KG1 (cell line): ENCODE data around the gene UBE2E1.
"Not testable (repeated sequence)": the region's sequence is repeated elsewhere in the genome, so short reads cannot be mapped to it uniquely, and the experiment has no call there.

ENCODE experiments used
- DNase-seq: peaks from one replicate; lab custom pipeline; 2025; lab: John Stamatoyannopoulos, UW

The UBE2E1 gene

DNA sequence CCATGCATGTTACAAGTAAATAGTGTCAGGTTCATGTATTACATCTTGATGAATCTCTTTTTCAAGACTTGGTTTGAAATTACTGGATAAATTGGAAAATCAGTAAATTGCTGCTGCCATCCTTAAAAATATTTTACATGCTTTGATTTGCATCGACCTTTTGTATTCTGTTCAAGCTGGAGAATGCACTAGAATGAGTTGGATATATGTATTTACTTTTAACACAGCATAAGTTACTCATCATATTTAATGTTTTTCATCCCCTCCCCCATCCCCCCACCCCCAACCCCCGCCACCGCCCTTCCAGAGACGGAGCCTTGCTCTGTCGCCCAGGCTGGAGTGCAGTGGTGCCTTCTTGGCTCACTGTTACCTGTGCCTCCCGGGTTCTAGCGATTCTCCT is 16.8 kb downstream of the UBE2E1 start:
- no peak for DNase-seq

DNA sequence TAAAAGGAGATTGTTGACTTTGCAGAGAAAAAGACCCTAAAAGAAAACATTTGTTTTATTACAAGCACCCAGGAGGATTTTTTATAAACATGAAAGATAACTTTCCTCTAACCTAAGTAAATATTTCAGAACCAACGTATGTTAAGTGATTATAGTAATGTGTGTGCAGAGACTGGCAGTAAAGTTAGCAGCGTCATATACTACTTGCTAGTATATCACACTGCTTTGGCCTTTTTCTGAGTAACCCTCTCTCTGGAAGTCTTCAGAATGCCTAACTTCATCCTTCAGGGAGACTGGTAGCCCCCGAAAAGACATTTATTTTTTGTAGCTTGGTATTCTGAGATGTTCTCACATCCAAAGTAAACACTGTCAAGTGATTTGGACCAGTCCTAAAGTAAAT is 17.9 kb downstream of the UBE2E1 start:
- no peak for DNase-seq

DNA sequence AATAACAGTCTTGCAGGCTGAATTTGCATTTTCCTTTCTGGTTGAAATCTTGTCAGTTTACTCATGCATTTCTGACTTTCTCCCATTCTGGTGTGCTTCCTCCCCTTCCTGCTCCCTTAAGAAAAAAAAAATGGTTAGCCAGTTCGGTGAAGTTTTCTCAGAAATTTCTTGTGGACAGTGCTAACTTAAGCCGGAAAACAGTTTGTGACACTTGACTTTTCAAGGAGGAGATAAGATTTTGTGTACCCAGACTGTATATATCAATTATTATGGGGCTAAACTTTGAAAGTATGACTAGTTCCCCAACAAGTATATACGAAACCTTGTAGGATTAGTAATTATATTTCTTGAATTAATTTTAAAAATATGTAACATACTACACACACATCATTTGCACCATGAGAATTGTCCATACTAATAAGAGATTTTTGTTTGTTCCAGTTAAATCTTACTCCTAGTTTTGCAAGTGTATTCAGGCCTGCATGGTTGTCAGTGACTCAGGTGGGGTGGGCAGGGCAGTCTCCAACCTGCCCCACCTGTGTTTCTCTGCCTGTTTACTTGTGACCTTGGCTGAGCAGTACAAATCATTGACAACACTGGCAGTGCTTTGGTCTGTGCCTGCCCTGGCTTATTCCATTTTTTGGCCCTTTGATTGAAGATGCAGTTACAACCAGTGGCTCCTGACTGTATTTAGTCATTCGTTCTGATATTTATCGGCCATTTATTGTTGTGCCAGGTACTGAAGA is 19.1 kb downstream of the UBE2E1 start:
- no peak for DNase-seq

DNA sequence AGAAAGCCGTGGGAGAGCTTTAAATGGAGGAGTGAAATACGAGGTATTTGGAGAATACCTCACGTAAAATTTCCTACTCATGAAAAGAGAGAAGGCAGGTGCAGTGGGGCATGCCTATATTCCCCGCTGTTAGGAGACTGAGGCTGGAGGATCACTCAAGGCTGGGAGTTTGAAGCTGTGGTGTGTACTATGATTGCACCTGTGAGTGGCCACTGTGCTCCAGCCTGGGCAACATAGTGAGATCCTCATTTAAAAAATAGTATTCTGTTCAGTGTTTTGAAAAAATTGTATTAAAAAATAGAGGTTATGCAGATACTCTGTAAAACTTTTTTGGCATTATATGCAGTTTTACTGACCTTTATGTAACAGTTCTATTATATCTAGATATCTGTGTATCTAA is 20.0 kb downstream of the UBE2E1 start:
- no peak for DNase-seq

DNA sequence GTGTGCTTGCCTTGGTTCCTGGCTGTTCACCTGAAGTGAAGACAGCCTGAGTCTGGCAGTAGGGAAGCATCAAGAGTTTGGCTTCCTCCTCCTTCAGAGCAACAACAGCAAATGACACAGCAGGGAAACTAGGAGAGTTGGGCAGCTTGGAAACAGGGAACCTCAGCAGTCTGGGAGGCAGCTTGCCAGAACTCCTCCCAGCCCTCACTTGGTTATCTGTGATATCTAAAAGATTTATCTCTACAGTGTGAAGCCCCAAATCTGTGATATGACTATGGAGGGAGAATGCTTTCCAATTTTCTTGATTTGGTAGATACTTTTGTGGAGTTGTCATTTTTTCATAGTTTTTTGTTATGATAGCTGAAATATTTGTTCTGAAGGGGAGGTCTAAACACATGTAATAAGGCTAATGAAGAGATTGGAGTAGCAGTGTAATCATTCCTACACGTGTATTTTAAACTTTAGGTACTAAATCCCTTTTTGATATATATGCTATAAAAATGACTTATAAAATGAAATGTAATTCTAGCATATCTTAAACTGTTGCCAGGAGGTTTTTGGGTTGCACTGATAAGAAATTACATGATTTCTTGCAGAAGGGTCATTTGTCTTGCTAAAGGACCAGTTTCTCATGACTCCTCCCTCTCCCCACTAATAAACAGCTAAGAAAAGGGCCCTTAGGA is 20.8 kb downstream of the UBE2E1 start:
- DNase-seq = no peak

DNA sequence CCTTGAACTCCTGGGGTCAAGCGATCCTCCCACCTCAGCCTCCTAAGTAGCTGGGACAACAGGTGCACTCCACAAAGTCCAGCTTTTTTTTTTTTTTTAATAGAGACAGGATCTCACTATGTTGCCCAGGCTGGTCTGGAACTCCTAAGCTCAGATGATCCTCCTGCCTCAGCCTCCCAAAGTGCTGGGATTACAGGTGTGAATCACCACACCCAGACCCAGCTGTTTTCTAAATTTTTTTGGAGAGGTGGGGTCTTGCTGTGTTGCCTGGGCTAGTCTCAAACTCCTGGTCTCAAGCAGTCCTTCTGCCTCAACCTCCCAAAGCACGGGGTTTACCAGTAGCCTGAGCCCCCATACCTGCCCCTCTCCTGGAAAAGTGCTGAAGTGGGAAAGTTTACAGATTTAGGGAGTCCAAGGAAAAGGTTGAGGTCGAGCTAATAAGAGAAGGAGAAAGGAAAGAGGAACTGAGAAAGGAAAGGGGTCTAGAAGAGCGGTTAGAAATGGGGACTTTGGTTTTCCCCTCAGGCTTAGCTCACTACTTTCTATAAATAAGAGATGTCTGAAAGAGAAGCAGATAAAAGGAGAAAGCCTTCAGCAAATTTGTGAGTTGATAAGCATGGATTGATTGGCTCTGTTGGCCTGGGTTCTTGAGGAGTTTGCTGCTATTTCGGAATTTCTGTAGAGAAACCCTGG is 23.6 kb downstream of the UBE2E1 start:
- DNase-seq = no peak

DNA sequence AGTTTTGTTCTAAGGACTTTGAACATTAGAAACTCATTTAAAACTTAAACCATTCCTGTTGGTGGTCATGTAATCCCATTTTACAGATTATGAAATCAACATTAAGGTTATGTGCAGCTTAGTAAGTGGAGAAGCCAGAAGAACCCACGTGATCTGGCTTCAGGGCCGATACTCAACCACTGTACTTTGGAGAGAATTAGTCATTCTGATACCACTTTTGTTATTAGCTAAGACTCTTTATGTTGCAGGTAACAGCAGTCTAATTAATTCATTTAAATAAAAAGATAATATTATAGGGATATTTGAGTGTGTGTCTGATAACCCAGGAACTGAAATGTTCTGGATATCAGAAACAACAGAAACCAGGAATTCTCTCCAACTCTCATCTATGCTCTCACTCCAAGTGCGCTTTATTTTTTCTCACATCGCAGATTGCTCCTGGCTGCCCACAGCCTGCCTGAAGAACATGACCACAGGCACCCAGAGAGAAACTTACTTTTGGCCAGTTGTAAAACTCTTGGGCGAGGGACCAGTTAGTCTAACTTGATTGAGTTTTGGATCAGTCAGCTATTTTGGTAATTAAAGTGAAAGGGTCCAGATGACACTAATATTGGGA is 25.2 kb downstream of the UBE2E1 start:
- no peak for DNase-seq

DNA sequence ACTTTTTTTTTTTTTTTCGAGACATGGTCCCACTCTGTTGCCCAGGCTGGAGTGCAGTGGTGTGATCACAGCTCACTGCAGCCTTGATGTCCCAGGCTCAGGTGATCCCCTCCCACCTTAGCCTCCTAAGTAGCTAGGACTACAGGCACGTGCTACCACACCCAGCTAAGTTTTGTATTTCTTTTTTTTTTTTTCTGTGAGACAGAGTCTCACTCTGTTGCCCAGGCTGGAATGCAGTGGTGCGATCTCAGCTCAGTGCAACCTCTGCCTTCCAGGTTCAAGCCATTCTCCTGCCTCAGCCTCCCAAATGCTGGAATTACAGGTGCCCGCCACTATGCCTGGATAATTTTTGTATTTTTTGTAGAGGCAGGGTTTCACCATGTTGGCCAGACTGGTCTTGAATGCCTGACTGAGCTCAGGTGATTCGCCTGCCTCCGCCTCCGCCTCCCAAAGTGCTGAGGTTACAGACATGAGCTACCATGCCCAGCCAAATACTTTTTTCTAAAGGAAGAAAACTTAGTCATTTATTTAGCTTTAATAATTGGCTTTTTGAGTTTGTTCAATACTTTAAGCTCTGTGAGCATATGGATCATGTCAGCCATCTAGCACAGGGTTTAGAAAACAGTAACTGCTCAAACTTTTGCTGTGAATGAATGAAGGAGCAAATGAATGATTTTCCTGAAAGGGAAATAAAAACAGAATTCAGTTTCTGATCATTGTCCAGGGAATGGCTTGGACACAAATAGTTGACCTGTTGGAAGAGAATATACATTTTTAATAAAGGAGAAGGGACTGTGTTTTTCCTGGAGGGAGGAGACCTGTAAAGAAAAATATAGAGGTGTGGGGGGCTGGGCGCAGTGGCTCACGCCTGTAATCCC is 26.0 kb downstream of the UBE2E1 start:
- DNase-seq = no peak

DNA sequence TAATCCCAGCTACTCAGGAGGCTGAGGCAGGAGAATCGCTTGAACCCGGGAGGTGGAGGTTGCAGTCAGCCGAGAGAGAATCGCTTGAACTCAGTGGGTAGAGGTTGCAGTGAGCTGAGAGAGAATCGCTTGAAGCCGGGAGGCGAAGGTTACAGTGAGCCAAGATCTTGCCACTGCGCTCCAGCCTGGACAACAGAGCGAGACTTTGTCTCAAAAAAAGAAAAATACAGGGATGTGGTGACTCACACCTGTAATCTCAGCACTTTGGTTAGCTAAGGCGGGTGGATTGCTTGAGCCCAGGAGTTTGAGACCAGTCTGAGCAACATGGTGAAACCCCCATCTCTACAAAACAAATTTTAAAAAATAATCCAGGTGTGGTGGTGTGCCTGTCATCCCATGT is 26.8 kb downstream of the UBE2E1 start:
- no peak for DNase-seq

DNA sequence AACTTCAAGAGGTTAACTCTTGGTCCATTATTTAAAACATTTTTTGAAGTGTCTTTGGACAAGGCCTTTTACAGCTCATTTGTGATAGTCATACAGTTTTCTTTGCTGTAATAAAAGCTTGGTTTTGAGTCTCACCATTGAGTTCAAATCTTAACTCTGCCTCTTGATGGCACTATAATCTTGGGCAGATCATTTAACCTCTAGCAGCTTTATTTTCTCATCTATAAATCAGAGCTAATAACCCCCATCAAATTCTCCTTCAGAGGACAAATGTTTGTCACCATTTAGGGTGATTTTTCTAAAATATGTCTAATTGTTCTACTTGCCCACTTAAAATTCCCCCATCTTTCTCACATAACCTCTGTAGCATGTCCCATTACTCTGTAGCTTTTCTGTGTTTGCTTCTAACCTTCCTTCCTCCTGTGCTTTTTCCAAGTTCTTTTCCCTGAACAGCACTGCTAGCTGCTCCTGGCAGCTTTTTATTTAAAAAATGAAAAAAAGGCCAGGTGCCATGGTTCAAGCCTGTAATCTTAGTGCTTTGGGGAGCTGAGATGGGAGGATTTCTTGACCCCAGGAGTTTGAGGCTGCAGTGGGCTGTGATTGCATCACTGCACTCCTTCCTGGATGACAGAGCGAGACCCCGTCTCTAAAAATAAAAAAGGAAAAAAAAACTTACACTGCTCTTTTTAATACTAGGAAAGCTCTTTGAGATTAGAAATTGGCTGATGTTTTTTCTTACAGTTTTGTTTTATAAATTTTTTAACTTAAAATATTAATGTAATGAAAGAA is 28.5 kb downstream of the UBE2E1 start:
- no peak for DNase-seq

DNA sequence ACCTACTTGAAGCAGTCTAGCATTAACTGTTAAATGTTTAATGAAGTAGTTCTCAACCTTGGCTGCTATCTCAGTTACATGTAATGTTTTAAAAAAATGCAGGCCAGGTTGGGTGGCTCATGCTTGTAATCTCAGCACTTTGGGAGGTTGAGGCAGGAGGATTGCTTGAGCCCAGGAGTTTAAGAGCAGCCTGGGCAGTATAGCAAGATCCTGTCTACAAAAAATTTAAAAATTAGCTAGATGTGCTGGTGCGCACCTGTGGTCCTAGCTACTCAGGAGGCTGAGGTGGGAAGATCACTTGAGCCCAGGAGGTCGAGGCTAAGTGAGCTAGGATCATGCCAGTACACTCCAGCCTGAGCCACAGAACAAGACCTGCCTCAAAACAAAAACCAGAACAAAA is 29.3 kb downstream of the UBE2E1 start:
- no peak for DNase-seq

DNA sequence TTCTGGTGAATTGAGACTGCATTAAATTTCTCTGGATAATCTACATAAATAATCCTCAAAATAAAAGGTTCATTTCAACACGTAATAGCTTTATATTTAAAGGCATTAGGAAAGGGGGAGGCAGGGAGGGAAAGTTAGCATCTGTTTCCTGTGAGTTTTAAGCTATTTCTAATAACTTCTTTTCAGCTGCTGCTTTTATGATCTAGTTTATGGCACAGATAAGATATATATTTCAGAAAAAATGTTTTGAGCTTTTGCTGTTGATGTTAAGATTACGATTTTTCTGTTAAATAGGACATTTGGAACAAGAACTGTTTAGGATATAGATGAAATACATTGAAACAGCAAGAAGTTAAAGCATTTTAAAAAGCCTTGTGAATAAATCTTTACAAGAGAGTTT is 30.0 kb downstream of the UBE2E1 start:
- no peak for DNase-seq

DNA sequence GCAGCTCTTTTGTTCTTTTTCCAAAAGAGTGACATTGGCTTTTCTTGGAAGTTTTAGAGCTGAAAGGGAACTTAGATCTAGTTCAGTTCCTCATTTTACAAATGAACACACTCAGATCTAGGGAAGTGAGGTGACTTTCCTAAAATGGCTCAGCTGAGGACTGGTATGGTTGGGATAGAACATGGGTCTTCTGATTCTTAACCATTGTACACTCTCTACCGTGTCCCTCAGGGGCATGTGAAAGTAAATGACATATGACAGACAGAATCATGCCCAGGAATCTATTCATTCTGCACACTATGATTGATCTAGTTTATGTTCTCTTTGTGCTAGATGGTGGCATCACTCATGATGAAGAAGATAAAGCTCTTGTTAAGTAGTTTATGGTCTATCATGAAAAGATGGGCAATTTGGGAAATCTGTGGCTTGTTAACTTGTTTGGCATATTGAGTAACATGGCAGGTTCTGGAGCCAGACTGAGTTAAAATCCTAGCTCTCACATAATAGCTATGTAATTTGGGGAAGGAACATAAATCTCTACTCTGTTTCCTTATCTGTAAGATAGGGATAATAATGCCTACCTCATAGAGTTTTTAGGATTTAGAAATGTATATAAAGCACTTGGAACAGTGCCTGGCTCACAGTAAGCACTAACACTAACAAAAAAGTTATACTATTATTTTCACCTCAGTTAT is 30.9 kb downstream of the UBE2E1 start:
- DNase-seq = no peak

DNA sequence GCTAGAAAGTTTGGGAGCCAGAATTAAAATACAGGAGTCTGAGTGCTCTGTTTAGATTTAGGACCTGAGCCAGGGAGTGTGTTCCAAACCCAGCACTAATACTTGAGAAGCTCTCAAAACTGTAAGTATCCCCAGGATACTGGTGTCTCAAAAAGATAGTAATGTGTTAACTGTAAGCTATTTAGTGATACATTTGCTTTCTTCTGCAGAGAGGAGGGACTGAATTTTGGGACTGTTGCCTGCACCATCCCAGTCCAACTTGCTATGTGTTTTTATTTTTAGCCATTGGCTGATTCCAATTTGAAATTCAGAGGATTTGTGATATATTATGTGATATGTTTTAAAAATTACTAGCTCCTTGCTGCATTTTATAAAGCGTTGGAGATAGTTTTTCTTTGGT is 31.5 kb downstream of the UBE2E1 start:
- DNase-seq = no peak

DNA sequence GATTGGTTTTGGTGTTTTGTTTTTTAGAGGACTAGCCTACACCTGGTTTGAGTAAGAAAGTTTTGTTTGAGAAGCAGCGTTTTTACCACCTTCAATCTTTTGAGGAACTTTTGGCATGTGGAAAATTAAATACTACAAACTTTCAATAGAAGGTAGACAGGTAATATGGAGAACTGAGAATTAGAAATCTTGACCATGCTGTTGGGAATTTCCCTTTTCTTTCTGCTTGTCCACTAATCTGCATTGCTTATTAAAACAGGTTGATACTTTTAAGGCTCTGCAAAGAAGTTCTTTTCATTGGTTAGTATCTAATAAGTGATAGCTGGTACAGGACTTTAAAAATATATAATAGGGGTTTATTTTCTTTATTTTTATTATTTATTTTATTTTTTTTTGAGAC is 31.9 kb downstream of the UBE2E1 start:
- no peak for DNase-seq

DNA sequence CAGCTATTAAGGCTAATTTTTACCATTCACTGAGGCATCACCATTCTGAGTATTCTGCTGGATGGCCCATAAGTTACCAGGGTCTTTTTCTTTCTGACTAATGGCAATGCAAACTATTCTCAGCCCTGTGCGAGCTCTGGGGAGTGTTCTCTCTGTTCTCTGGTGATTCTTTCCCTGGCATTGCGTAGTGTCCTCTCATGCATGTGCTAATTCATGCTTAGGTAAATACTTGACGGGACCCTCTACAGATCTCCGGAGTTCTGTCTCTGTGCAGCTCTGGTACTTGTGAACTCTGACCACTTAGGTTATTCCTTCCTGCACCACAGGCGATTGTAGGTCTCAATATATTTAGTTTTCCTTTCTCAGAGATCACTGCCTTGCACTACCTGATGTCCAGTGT is 34.8 kb downstream of the UBE2E1 start:
- DNase-seq = no peak

DNA sequence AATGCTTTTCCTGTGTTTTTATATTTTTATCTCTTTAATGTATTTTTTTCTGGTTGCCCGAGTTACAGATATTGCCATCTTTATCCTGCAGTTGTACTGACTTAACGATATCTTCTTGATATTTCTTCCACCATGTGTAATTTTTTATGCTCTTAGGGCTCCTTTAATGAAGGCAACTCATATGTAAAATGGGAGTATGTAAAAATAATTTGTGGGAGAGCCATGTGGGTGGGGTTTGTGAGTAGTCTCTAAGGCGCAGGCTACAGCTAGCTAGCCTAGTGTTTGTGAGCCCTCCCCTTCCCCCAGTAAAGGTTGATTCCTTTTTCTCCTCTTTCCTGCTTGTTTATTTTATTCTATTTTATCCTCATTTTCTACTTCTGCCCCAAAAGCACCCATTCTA is 38.1 kb downstream of the UBE2E1 start:
- no peak for DNase-seq

DNA sequence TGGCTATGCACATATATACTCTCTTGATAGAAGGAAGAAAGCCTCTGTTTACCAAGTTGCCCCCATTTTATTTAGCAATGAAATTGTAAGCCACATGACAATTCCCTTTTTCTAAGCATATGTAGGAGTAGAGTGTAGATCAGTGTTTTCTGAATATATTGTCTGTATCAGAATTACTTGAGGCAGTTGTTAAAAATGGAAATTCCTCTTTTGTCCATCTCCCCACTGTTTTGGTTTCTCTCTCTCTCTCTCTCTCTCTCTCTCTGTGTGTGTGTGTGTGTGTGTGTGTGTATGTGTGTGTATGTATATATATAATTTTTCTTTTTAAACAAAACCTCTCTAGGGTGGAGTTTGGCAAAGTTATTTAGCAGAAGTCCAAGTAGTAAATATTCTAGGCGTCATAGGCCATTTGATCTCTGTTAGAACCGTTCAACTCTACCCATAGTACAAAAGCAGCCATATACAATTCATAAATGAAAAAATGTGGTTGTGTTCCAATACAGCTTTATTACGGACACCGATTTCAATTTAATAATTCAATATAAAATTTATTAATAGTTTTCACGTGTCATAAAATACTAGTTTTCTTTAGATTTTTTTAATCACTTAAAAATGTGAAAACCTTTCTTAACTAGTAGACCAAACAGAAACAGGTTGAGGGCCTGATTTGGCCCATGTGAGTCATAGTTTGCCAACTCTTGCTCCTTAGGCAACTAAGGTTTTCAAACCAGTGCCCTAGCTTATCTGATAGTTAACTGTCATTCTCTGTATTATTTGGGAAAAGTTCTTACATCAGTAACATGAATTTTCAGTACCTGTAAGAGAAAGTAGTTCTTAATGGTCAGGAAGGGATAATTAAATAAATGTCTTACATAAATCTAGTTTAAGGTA is 39.8 kb downstream of the UBE2E1 start:
- no peak for DNase-seq

DNA sequence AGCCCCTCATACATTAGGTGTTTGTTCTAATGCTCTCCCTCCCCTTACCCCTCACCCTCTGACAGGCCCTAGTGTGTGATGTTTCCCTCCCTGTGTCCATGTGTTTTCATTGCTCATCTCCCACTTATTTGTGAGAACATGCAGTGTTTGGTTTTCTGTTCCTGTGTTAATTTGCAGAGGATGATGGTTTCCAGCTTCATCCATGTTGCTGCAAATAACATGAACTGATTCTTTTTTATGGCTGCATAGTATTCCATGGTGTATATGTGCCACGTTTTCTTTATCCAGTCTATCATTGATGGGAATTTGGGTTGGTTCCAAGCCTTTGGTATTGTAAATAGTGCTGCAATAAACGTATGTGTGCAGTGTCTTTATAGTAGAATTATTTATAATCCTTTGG is 43.7 kb downstream of the UBE2E1 start:
- DNase-seq = not testable (repeated sequence)
